HG03095 (cell line): ENCODE measurements around the gene BNIP3.
"Not testable (repeated sequence)": the region's sequence is repeated elsewhere in the genome, so short reads cannot be mapped to it uniquely, and the experiment has no call there.

Experiments used
- ATAC-seq: cut with Tn5 transposase; IDR thresholded peaks from one replicate; pipeline ENCODE4 v1.9.1; 2021; ENCODE audit warnings: moderate library complexity; ENCODE audit not compliant: unreplicated experiment

Gene BNIP3

DNA sequence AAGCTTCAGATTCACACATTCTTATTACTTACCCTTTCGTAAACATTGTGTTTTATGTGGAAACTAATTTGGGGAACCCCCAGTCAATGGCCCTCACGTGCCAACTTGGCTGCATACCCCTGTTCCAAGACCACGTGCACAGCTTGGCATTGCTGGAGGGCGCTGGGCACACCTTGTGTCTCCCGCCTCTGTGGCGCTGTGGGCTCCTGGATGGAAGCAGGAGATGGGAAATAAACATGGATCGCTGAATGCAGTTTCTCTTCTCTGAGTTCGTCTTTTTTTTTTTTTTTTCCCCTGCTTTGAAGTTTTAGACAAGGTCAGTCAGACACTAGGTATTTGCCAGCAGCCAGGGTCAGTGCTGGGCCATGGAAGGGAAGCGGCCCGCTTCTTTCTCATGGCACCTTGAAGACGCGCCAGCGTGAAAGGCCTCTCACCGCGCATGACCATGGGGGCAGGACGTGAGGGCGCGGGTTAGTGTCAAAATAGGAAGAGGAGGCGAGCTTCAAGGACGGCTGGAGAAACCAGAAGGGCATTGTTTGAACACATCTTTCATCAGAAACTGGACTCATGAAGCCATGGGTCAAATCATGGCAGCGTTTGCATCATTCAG lies 27.3 kb downstream of the BNIP3 start:
- no peak for ATAC-seq

DNA sequence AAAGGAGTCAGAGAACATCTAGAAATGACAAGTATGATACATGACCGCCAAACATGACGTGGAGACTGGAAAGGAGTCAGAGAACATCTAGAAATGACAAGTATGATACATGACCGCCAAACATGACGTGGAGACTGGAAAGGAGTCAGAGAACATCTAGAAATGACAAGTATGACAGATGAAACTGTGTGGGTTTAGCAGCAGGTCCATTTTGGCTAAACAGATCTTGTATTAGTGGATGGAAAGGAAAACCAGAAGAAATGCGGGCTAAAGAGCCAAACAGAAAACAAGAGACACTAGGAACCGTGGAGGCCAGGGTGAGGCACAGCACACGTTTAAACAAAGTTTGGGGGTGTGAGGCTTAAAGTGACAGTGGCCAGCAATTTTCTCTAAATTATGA lies 31.8 kb downstream of the BNIP3 start:
- not testable (repeated sequence) for ATAC-seq

- ATAC-seq: no peak
Measured at GRCh38 chr10:131949041-131949862, 32.5 kb downstream of the BNIP3 start.

GRCh38 chr10:131948501-131948900 lies 33.2 kb downstream of the BNIP3 start:
- ATAC-seq: no peak

DNA sequence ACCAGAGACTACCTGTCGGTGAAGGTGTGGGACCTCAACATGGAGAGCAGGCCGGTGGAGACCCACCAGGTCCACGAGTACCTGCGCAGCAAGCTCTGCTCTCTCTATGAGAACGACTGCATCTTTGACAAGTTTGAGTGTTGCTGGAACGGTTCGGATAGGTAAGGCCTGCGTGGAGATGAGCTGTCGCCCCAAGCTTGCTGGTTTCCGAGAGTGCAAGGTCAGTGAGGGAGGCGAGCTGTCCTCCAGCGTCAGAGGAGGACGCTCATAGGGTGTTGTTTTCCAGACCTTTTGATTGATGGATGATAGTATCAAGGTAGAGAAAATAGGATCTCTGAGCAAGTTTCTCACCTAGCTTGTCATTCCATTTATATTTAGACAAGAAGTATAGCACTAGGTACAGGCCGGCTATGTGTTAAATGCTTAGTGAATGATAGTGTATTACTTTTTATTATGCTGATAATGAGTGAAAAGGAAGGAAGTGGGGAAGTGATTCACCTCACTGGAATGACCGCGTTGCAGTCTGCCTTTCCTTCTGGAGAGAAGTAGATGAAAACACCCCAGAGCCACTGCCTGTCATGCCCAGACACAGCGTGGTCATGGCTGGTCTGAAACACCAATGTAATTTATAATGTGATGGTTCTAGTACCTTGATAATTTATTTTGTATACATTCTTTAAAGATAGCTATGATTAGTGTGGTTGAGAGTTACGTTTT lies 33.9 kb downstream of the BNIP3 start:
- no peak for ATAC-seq

DNA sequence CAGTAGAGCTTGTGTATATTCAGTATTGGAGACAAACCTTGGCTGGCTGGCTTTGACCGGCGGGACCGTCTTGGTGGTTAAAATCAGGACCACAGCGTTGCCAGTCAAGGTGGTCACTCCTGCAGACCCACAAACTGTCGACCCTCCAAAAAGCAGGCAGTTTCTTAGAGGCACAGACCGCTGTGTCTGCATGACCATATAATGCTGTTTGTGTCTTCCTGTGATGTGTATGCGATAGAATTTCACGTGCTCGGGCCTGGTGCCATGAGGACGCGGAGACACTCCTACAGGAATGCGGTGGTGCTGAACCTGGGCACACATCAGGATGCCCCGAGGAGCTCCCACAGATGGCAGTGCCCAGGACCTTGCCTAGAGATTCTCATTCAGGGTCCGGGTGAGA lies 34.8 kb downstream of the BNIP3 start:
- no peak for ATAC-seq

GRCh38 chr10:131946321-131946751 lies 35.4 kb downstream of the BNIP3 start:
- ATAC-seq: no peak

- ATAC-seq: no peak
Measured at GRCh38 chr10:131944976-131945695, 36.6 kb downstream of the BNIP3 start.

DNA sequence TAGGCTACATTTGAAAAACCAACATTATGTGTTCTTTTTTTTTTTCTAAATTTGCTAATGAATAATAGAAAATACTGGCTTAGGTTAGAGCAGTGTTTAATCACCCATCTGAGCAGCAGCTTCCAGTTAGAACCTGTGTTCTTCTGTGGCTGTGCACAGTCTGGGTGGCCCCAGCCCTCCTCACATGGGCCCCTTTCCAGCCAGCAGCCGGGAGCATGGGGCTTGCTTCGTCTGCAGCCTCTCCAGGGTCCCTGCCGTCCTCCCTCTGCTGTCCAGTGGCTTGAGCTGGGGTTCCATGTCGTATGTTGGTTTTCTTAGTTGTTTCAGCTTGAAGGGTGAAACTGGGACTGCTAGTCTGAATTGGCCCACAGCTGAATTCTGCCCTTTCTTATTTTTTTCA lies 37.3 kb downstream of the BNIP3 start:
- no peak for ATAC-seq

- ATAC-seq: no peak
Measured at GRCh38 chr10:131943021-131943814, 38.5 kb downstream of the BNIP3 start.

DNA sequence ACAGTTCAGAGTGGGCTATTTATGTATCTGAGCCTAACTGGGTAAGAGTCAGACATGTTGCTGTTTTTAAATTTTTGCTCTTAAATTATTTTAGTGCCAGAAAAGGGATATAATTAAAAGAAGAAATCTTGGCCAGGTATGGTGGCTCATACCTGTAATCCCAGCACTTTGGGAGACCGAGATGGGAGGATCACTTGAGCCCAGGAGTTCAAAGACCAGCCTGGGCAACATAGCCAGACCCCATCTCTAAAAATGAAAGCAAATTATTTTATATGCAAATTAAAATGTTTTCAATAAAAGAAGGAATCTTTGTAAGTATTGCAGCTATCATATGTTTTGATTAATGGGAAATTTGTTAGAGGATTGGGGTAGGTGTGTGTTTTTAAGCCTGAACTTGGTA lies 39.3 kb downstream of the BNIP3 start:
- no peak for ATAC-seq

- ATAC-seq: no peak
Measured at GRCh38 chr10:131938681-131939080, 43.0 kb downstream of the BNIP3 start.

- no peak for ATAC-seq
Measured at GRCh38 chr10:131937836-131938235, 43.9 kb downstream of the BNIP3 start.

- no peak for ATAC-seq
Measured at GRCh38 chr10:131936736-131937135, 45.0 kb downstream of the BNIP3 start.

DNA sequence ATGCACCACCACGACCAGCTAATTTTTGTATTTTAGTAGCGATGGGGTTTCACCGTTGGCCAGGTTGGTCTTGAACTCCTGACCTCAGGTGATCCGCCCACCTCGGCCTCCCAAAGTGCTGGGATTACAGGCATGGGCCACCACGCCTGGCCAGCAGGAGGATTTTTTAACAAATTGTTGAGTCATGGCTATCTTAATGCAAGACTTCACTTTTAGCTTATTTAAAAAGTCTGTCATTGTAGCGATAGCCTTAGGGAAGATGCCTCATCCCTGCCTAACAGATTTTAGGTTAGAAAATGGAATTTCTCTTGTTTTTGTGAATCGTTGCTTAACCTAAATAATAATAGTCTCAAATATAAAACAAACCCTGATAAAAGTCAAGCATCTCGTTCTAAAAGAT lies 45.4 kb downstream of the BNIP3 start:
- ATAC-seq: no peak

GRCh38 chr10:131935260-131935659 lies 46.5 kb downstream of the BNIP3 start:
- ATAC-seq: no peak

GRCh38 chr10:131934769-131935168 lies 47.0 kb downstream of the BNIP3 start:
- ATAC-seq: no peak

DNA sequence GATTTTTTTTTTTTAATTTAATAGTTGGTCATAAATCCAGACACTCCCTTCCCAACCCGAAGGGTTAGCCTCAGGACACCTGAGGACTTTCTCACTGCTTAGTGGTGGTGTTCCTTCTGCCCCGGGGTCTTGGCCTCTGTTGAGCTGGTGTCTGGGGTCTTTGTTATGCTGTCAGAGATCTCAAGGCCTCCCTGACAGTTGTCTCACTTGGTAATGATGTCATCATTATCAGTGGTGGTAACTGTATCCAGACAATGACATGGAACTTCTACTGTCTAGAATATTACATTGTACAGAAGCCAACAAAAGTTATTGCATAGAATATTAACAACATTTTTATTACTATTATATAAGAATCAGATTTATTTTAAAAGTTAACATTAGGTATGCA lies 48.0 kb downstream of the BNIP3 start:
- ATAC-seq: no peak

- ATAC-seq: no peak
Measured at GRCh38 chr10:131933016-131933695, 48.6 kb downstream of the BNIP3 start.

DNA sequence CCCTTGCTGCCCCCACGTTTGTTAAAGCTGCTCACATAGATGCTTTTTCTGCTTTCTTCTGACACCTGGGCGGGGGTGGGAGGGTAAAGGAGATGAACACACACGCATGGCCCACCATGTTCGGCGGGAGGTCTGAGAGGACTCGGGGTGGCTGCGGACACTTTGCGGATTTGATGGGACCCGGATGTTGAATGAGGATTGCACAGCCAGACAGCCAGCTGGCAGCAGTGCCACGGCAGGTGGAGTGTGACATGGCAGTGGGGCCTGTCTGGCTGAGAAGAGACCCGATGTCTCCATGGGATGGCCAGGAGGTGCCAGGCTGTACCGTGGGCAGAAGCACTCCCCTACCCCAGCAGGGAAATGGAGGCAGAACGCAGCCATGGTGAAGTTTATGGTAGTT lies 49.7 kb downstream of the BNIP3 start:
- no peak for ATAC-seq
